ENCODE measurements around the gene PARD3B.

GRCh38 chr2:205475416-205475768 is 930.1 kb downstream of the PARD3B start:
- TF ChIP-seq CTCF (IDR thresholded peaks at IDR 0.05): no peak
- TF ChIP-seq POLR2A (IDR thresholded peaks at IDR 0.05): no peak
